Trophoblast cell (in vitro differentiated cells and primary cell): Measurements from ENCODE around the gene USF3.
A peak's percentile ranks its signal among the peaks of the same experiment; 100 is the strongest.

Source experiments
- DNase-seq, 2 donors: peaks; one replicate each; pipeline ENCODE4 v3.0.0-alpha.2; 2016
- H2AFZ ChIP-seq: 2 replicates; pipeline ENCODE4 v1.6.1; 2013; ENCODE audit warnings: low read length, moderate library complexity, mild to moderate bottlenecking; ENCODE audit not compliant: insufficient read depth, poor library complexity
- H2AK5ac ChIP-seq: 2 replicates; pipeline ENCODE4 v1.6.1; 2013; ENCODE audit warnings: mild to moderate bottlenecking, low read length
- H2BK120ac ChIP-seq: 2 replicates; pipeline ENCODE4 v1.6.1; 2013; ENCODE audit warnings: low read length, mild to moderate bottlenecking, moderate library complexity; ENCODE audit not compliant: insufficient read depth, poor library complexity
- H2BK12ac ChIP-seq: 2 replicates; pipeline ENCODE4 v1.6.1; 2013; ENCODE audit warnings: mild to moderate bottlenecking, low read length, moderate library complexity
- H2BK5ac ChIP-seq: 2 replicates; pipeline ENCODE4 v1.6.1; 2013; ENCODE audit warnings: low read length, low read depth, moderate library complexity, mild to moderate bottlenecking; ENCODE audit not compliant: poor library complexity
- H3K14ac ChIP-seq: 2 replicates; pipeline ENCODE4 v1.6.1; 2013; ENCODE audit warnings: mild to moderate bottlenecking, low read length
- H3K18ac ChIP-seq: 2 replicates; pipeline ENCODE4 v1.6.1; 2013; ENCODE audit warnings: mild to moderate bottlenecking, low read length
- H3K23ac ChIP-seq: 2 replicates; pipeline ENCODE4 v1.6.1; 2013; ENCODE audit warnings: low read length
- H3K27ac ChIP-seq: 2 replicates; pipeline ENCODE4 v1.5.1; 2013; ENCODE audit warnings: low read depth, mild to moderate bottlenecking, inconsistent platforms, low read length, moderate library complexity
- H3K27me3 ChIP-seq: 2 replicates; pipeline ENCODE4 v1.6.1; 2013; ENCODE audit warnings: inconsistent platforms, mild to moderate bottlenecking, low read length, moderate library complexity; ENCODE audit not compliant: insufficient read depth
- H3K36me3 ChIP-seq, 2 experiments: 1 replicate in 1 of 2; 2 replicates in 1 of 2; pipeline ENCODE4 v1.6.1; 2013; ENCODE audit warnings: low read length in 2 of 2, mild to moderate bottlenecking in 2 of 2, moderate library complexity in 1 of 2; ENCODE audit not compliant: insufficient read depth in 2 of 2, control insufficient read depth in 1 of 2
- H3K4ac ChIP-seq: 2 replicates; pipeline ENCODE4 v1.6.1; 2013; ENCODE audit warnings: low read depth, mild to moderate bottlenecking, low read length, moderate library complexity
- H3K4me1 ChIP-seq, 2 experiments: 1 replicate in 1 of 2; 2 replicates in 1 of 2; pipeline ENCODE4 v1.6.1; 2013; ENCODE audit warnings: low read length in 2 of 2, mild to moderate bottlenecking in 2 of 2, moderate library complexity in 1 of 2; ENCODE audit not compliant: insufficient read depth in 2 of 2, control insufficient read depth in 1 of 2
- H3K4me2 ChIP-seq: 2 replicates; pipeline ENCODE4 v1.6.1; 2013; ENCODE audit warnings: inconsistent platforms, mild to moderate bottlenecking, low read length, moderate library complexity
- H3K4me3 ChIP-seq: 2 replicates; pipeline ENCODE4 v1.5.1; 2013; ENCODE audit warnings: mild to moderate bottlenecking, low read depth, low read length, inconsistent platforms
- H3K79me1 ChIP-seq: one replicate; pipeline ENCODE4 v1.6.1; 2013; ENCODE audit warnings: low read length
- H3K79me2 ChIP-seq: 2 replicates; pipeline ENCODE4 v1.6.1; 2013; ENCODE audit warnings: low read length, mild to moderate bottlenecking; ENCODE audit not compliant: control insufficient read depth, insufficient read depth, poor library complexity
- H3K9ac ChIP-seq: 2 replicates; pipeline ENCODE4 v1.6.1; 2013; ENCODE audit warnings: mild to moderate bottlenecking, low read length
- H3K9me3 ChIP-seq: 2 replicates; pipeline ENCODE4 v1.6.1; 2013; ENCODE audit warnings: low read depth, mild to moderate bottlenecking, control low read depth, inconsistent platforms, low read length; ENCODE audit not compliant: insufficient read depth
- H4K12ac ChIP-seq: 2 replicates; pipeline ENCODE4 v1.6.1; 2013; ENCODE audit warnings: low read depth, mild to moderate bottlenecking, low read length, moderate library complexity
- H4K8ac ChIP-seq: 2 replicates; pipeline ENCODE4 v1.6.1; 2013; ENCODE audit warnings: low read depth, mild to moderate bottlenecking, low read length, moderate library complexity
- H4K91ac ChIP-seq: one replicate; pipeline ENCODE4 v1.6.1; 2013; ENCODE audit warnings: low read depth, mild to moderate bottlenecking, low read length, moderate library complexity
- WGBS: extraction: QIAGEN DNeasy Blood & Tissue Kit; methylation state at CpG from one replicate; pipeline ENCODE4 v1.1.7; 2013; ENCODE audit warnings: missing lambda C conversion rate; ENCODE audit not compliant: insufficient read length, insufficient coverage; ENCODE audit errors: extremely low coverage; 5-methylcytosine and 5-hydroxymethylcytosine counted together

The USF3 gene

GRCh38 chr3:113698213-113698742 is 1.8 kb upstream of the USF3 start:
- no CpG with 5 or more reads among the region's 6 CpGs for WGBS

GRCh38 chr3:113697500-113698090 is 1.2 kb upstream of the USF3 start:
- H3K14ac ChIP-seq: peak overlapping the region; percentile 85
- peak overlapping the region; percentile 81 for H2AFZ ChIP-seq
- peak overlapping the region; percentile 82 for H3K4ac ChIP-seq
- peak overlapping the region; percentile 94 for H3K4me2 ChIP-seq
- H3K4me3 ChIP-seq: peak overlapping the region; percentile 75
- peak overlapping the region; percentile 59 for H2AK5ac ChIP-seq
- peak overlapping the region; percentile 94 for H3K9ac ChIP-seq
- H4K12ac ChIP-seq: peak overlapping the region; percentile 89
- WGBS: no CpG with 5 or more reads among the region's 10 CpGs
- peak overlapping the region; percentile 95 for H4K8ac ChIP-seq
- H2BK5ac ChIP-seq: peak overlapping the region; percentile 76
- no peaks in the 10 kb centered on the region for H3K27me3 ChIP-seq
- no peak overlapping the region for H3K23ac ChIP-seq
- no peaks in the 10 kb centered on the region for H3K36me3 ChIP-seq
- H2BK120ac ChIP-seq: peak overlapping the region; percentile 72
- DNase-seq: no peak
- H3K79me1 ChIP-seq: peaks cover 14% of the 10 kb centered on the region
- H3K18ac ChIP-seq: peak overlapping the region; percentile 87
- peaks cover 0 to 3% of the 10 kb centered on the region in 2 experiments for H3K4me1 ChIP-seq
- peak overlapping the region; percentile 38 for H2BK12ac ChIP-seq
- peak overlapping the region; percentile 74 for H3K27ac ChIP-seq
- H4K91ac ChIP-seq: peak overlapping the region; percentile 70
- peaks cover 13% of the 10 kb centered on the region for H3K79me2 ChIP-seq
- no peaks in the 10 kb centered on the region for H3K9me3 ChIP-seq

More at GRCh38 chr3:113698213-113698742, 1.8 kb upstream of the USF3 start:
- H3K4me2 ChIP-seq: no peak overlapping the region
- H4K8ac ChIP-seq: peak overlapping the region; percentile 36
- H3K79me1 ChIP-seq: peaks cover 14% of the 10 kb centered on the region
- H2BK5ac ChIP-seq: no peak overlapping the region
- H3K14ac ChIP-seq: no peak overlapping the region
- no peak overlapping the region for H4K91ac ChIP-seq
- H3K18ac ChIP-seq: no peak overlapping the region
- H3K27ac ChIP-seq: no peak overlapping the region
- no peak overlapping the region for H2BK12ac ChIP-seq
- H3K27me3 ChIP-seq: no peaks in the 10 kb centered on the region
- H3K4me3 ChIP-seq: no peak overlapping the region
- H3K9ac ChIP-seq: no peak overlapping the region
- H3K79me2 ChIP-seq: peaks cover 13% of the 10 kb centered on the region
- H2AK5ac ChIP-seq: no peak overlapping the region
- H3K9me3 ChIP-seq: no peaks in the 10 kb centered on the region
- peak overlapping the region; percentile 57 for H3K4ac ChIP-seq
- H4K12ac ChIP-seq: no peak overlapping the region
- H2AFZ ChIP-seq: no peak overlapping the region
- no peak for DNase-seq
- no peak overlapping the region for H3K23ac ChIP-seq
- peaks cover 0 to 3% of the 10 kb centered on the region in 2 experiments for H3K4me1 ChIP-seq
- no peaks in the 10 kb centered on the region for H3K36me3 ChIP-seq
- no peak overlapping the region for H2BK120ac ChIP-seq

- peak overlapping the region; percentile 75 for H3K4me3 ChIP-seq
- peaks cover 13% of the 10 kb centered on the region for H3K79me2 ChIP-seq
- H3K27ac ChIP-seq: peak overlapping the region; percentile 74
- peak overlapping the region; percentile 89 for H4K12ac ChIP-seq
- peak overlapping the region; percentile 94 for H3K4me2 ChIP-seq
- peak overlapping the region; percentile 82 for H3K4ac ChIP-seq
- H2AFZ ChIP-seq: peak overlapping the region; percentile 81
- peak overlapping the region; percentile 59 for H2AK5ac ChIP-seq
- peak overlapping the region; percentile 70 for H4K91ac ChIP-seq
- no peaks in the 10 kb centered on the region for H3K9me3 ChIP-seq
- peak overlapping the region; percentile 38 for H2BK12ac ChIP-seq
- peaks cover 1 to 4% of the 10 kb centered on the region in 2 experiments for H3K4me1 ChIP-seq
- H3K9ac ChIP-seq: peak overlapping the region; percentile 94
- peak overlapping the region; percentile 76 for H2BK5ac ChIP-seq
- WGBS: no CpG with 5 or more reads among the region's 38 CpGs
- peak overlapping the region; percentile 95 for H4K8ac ChIP-seq
- H3K27me3 ChIP-seq: no peaks in the 10 kb centered on the region
- H3K18ac ChIP-seq: peak overlapping the region; percentile 87
- H3K14ac ChIP-seq: peak overlapping the region; percentile 85
- H3K36me3 ChIP-seq: no peaks in the 10 kb centered on the region
- peak; percentile 99 to 100 for DNase-seq
- peak overlapping the region; percentile 72 for H2BK120ac ChIP-seq
- H3K79me1 ChIP-seq: peaks cover 14% of the 10 kb centered on the region
- no peak overlapping the region for H3K23ac ChIP-seq
These were observed 437 bp upstream of the USF3 start for GRCh38 chr3:113696658-113697499.

- H3K4ac ChIP-seq: no peak overlapping the region
- no peak overlapping the region for H2BK12ac ChIP-seq
- no peak overlapping the region for H3K27ac ChIP-seq
- H2AFZ ChIP-seq: no peak overlapping the region
- H4K12ac ChIP-seq: no peak overlapping the region
- no peak for DNase-seq
- no peak overlapping the region for H3K23ac ChIP-seq
- peaks cover 14% of the 10 kb centered on the region for H3K79me1 ChIP-seq
- H3K14ac ChIP-seq: no peak overlapping the region
- H3K9ac ChIP-seq: no peak overlapping the region
- H4K91ac ChIP-seq: no peak overlapping the region
- peak overlapping the region; percentile 83 for H3K4me2 ChIP-seq
- no peak overlapping the region for H2BK120ac ChIP-seq
- no peak overlapping the region for H2AK5ac ChIP-seq
- H3K9me3 ChIP-seq: no peaks in the 10 kb centered on the region
- peaks cover 13% of the 10 kb centered on the region for H3K79me2 ChIP-seq
- no peaks in the 10 kb centered on the region for H3K27me3 ChIP-seq
- WGBS: no CpG with 5 or more reads among the region's 8 CpGs
- peaks cover 3 to 5% of the 10 kb centered on the region in 2 experiments for H3K4me1 ChIP-seq
- H3K4me3 ChIP-seq: no peak overlapping the region
- no peak overlapping the region for H2BK5ac ChIP-seq
- no peak overlapping the region for H4K8ac ChIP-seq
- no peak overlapping the region for H3K18ac ChIP-seq
- no peaks in the 10 kb centered on the region for H3K36me3 ChIP-seq
These were observed 1.0 kb downstream of the USF3 start for GRCh38 chr3:113695431-113695785.
